Trophoblast cell (in vitro differentiated cells and primary cell): ENCODE results near the gene COL16A1.

Experiments used
- DNase-seq, 2 donors: peaks; one replicate each; pipeline ENCODE4 v3.0.0-alpha.2; 2016
- H2AFZ ChIP-seq: 2 replicates; pipeline ENCODE4 v1.6.1; 2013; ENCODE audit warnings: low read length, moderate library complexity, mild to moderate bottlenecking; ENCODE audit not compliant: insufficient read depth, poor library complexity
- H2AK5ac ChIP-seq: 2 replicates; pipeline ENCODE4 v1.6.1; 2013; ENCODE audit warnings: mild to moderate bottlenecking, low read length
- H2BK120ac ChIP-seq: 2 replicates; pipeline ENCODE4 v1.6.1; 2013; ENCODE audit warnings: low read length, mild to moderate bottlenecking, moderate library complexity; ENCODE audit not compliant: insufficient read depth, poor library complexity
- H2BK12ac ChIP-seq: 2 replicates; pipeline ENCODE4 v1.6.1; 2013; ENCODE audit warnings: mild to moderate bottlenecking, low read length, moderate library complexity
- H2BK5ac ChIP-seq: 2 replicates; pipeline ENCODE4 v1.6.1; 2013; ENCODE audit warnings: low read length, low read depth, moderate library complexity, mild to moderate bottlenecking; ENCODE audit not compliant: poor library complexity
- H3K14ac ChIP-seq: 2 replicates; pipeline ENCODE4 v1.6.1; 2013; ENCODE audit warnings: mild to moderate bottlenecking, low read length
- H3K18ac ChIP-seq: 2 replicates; pipeline ENCODE4 v1.6.1; 2013; ENCODE audit warnings: mild to moderate bottlenecking, low read length
- H3K23ac ChIP-seq: 2 replicates; pipeline ENCODE4 v1.6.1; 2013; ENCODE audit warnings: low read length
- H3K27ac ChIP-seq: 2 replicates; pipeline ENCODE4 v1.5.1; 2013; ENCODE audit warnings: low read depth, mild to moderate bottlenecking, inconsistent platforms, low read length, moderate library complexity
- H3K27me3 ChIP-seq: 2 replicates; pipeline ENCODE4 v1.6.1; 2013; ENCODE audit warnings: inconsistent platforms, mild to moderate bottlenecking, low read length, moderate library complexity; ENCODE audit not compliant: insufficient read depth
- H3K36me3 ChIP-seq, 2 experiments: 1 replicate in 1 of 2; 2 replicates in 1 of 2; pipeline ENCODE4 v1.6.1; 2013; ENCODE audit warnings: low read length in 2 of 2, mild to moderate bottlenecking in 2 of 2, moderate library complexity in 1 of 2; ENCODE audit not compliant: insufficient read depth in 2 of 2, control insufficient read depth in 1 of 2
- H3K4ac ChIP-seq: 2 replicates; pipeline ENCODE4 v1.6.1; 2013; ENCODE audit warnings: low read depth, mild to moderate bottlenecking, low read length, moderate library complexity
- H3K4me1 ChIP-seq, 2 experiments: 1 replicate in 1 of 2; 2 replicates in 1 of 2; pipeline ENCODE4 v1.6.1; 2013; ENCODE audit warnings: low read length in 2 of 2, mild to moderate bottlenecking in 2 of 2, moderate library complexity in 1 of 2; ENCODE audit not compliant: insufficient read depth in 2 of 2, control insufficient read depth in 1 of 2
- H3K4me2 ChIP-seq: 2 replicates; pipeline ENCODE4 v1.6.1; 2013; ENCODE audit warnings: inconsistent platforms, mild to moderate bottlenecking, low read length, moderate library complexity
- H3K4me3 ChIP-seq: 2 replicates; pipeline ENCODE4 v1.5.1; 2013; ENCODE audit warnings: mild to moderate bottlenecking, low read depth, low read length, inconsistent platforms
- H3K79me1 ChIP-seq: one replicate; pipeline ENCODE4 v1.6.1; 2013; ENCODE audit warnings: low read length
- H3K79me2 ChIP-seq: 2 replicates; pipeline ENCODE4 v1.6.1; 2013; ENCODE audit warnings: low read length, mild to moderate bottlenecking; ENCODE audit not compliant: control insufficient read depth, insufficient read depth, poor library complexity
- H3K9ac ChIP-seq: 2 replicates; pipeline ENCODE4 v1.6.1; 2013; ENCODE audit warnings: mild to moderate bottlenecking, low read length
- H3K9me3 ChIP-seq: 2 replicates; pipeline ENCODE4 v1.6.1; 2013; ENCODE audit warnings: low read depth, mild to moderate bottlenecking, control low read depth, inconsistent platforms, low read length; ENCODE audit not compliant: insufficient read depth
- H4K12ac ChIP-seq: 2 replicates; pipeline ENCODE4 v1.6.1; 2013; ENCODE audit warnings: low read depth, mild to moderate bottlenecking, low read length, moderate library complexity
- H4K8ac ChIP-seq: 2 replicates; pipeline ENCODE4 v1.6.1; 2013; ENCODE audit warnings: low read depth, mild to moderate bottlenecking, low read length, moderate library complexity
- H4K91ac ChIP-seq: one replicate; pipeline ENCODE4 v1.6.1; 2013; ENCODE audit warnings: low read depth, mild to moderate bottlenecking, low read length, moderate library complexity
- WGBS: extraction: QIAGEN DNeasy Blood & Tissue Kit; methylation state at CpG from one replicate; pipeline ENCODE4 v1.1.7; 2013; ENCODE audit warnings: missing lambda C conversion rate; ENCODE audit not compliant: insufficient read length, insufficient coverage; ENCODE audit errors: extremely low coverage; 5-methylcytosine and 5-hydroxymethylcytosine counted together

The COL16A1 gene

DNA sequence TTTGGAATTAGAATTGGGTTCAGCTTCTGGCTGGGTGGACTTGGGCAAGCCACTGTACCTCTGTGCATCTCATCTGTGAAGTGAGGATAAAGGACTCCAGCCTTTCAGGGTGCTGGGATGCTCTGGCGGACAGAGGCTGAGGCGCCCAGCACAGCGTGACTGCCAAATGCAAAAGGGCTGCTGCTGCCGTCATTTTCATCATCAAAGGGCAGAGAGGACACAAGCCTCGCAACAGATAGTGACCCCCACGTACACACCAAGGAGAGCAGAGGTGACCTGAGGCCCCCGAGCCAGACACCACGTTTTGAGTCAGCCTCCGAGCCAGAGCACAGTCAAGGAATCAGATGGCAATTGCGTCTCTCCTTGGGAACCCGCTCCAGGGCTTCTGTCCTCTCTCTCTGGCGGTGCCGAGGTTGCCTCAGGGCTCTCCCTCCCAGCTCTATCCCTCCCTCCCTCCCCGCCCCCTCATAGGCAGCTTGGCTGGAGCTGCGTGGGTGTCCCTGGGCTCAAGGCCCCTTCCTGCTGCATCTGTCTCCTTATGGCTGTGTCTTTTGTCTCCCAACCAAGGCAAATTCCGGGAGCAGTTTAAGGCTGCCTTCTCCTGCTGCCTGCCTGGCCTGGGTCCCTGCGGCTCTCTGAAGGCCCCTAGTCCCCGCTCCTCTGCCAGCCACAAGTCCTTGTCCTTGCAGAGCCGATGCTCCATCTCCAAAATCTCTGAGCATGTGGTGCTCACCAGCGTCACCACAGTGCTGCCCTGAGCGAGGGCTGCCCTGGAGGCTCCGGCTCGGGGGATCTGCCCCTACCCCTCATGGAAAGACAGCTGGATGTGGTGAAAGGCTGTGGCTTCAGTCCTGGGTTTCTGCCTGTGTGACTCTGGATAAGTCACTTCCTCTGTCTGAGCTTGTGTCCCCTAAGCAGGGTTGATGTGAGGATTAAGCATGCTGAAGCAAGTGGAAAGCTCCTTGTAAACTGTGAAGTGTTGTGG is 77.3 kb downstream of the COL16A1 start:
- peak overlapping the region; percentile 95 for H2BK12ac ChIP-seq
- H3K23ac ChIP-seq = no peak overlapping the region
- H3K4me2 ChIP-seq = peak overlapping the region; percentile 11
- H3K27me3 ChIP-seq = no peaks in the 10 kb centered on the region
- H2AK5ac ChIP-seq = peak overlapping the region; percentile 98
- H3K4ac ChIP-seq = peak overlapping the region; percentile 84
- H3K79me2 ChIP-seq = peaks cover 19% of the 10 kb centered on the region
- H4K12ac ChIP-seq = peak overlapping the region; percentile 54
- peak overlapping the region; percentile 96 for H2BK120ac ChIP-seq
- H2BK5ac ChIP-seq = peak overlapping the region; percentile 95
- H3K4me3 ChIP-seq = no peak overlapping the region
- H3K79me1 ChIP-seq = peaks cover 56% of the 10 kb centered on the region
- WGBS = no CpG with 5 or more reads among the region's 23 CpGs
- peak overlapping the region; percentile 91 for H3K18ac ChIP-seq
- H4K91ac ChIP-seq = peak overlapping the region; percentile 97
- no peak overlapping the region for H3K9ac ChIP-seq
- H3K36me3 ChIP-seq = peaks cover 21 to 24% of the 10 kb centered on the region in 2 experiments
- peaks cover 2% of the 10 kb centered on the region for H3K9me3 ChIP-seq
- H3K27ac ChIP-seq = peak overlapping the region; percentile 91
- peak overlapping the region; percentile 83 for H4K8ac ChIP-seq
- H2AFZ ChIP-seq = peak overlapping the region; percentile 17
- peaks cover 52 to 56% of the 10 kb centered on the region in 2 experiments for H3K4me1 ChIP-seq
- H3K14ac ChIP-seq = peak overlapping the region; percentile 91
- DNase-seq = peak; percentile 81 to 84

DNA sequence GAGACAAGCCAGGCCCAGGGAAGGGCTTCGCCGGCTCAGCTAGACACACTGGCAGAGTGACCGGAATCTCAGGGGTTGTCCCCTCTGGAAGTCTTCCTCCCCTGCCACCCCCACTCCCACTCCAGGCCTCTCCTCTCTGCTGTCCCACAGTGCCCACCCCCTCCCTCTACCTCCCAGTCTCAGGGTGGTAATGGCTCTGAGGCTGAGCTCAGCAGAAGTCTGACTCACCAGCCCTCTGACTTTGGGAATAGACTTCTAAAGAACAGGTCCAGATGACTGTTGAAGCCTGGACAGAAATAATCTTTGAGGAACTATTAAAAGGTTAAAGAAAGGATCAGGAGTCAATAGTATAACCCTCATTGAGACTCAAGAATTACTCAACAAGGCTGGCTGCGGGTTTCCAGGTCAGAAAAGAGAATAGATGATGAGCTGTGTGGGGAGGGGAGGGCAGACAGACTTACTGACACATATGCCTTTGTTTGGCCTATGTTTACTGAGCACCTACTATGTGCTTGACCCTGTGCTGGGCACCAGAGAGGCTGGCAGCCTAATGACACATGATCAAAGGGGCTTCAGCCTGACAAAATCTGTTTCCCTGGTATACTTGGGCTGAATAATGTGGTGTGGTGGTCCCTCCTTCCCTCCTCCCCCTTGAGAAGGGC is 78.1 kb downstream of the COL16A1 start:
- H3K4me2 ChIP-seq = peak overlapping the region; percentile 20
- H2BK12ac ChIP-seq = peak overlapping the region; percentile 94
- no peaks in the 10 kb centered on the region for H3K27me3 ChIP-seq
- peak overlapping the region; percentile 54 for H4K12ac ChIP-seq
- H2AK5ac ChIP-seq = peak overlapping the region; percentile 89
- peak overlapping the region; percentile 91 for H3K14ac ChIP-seq
- peaks cover 54% of the 10 kb centered on the region for H3K79me1 ChIP-seq
- peaks cover 4% of the 10 kb centered on the region for H3K9me3 ChIP-seq
- H4K8ac ChIP-seq = peak overlapping the region; percentile 83
- H3K18ac ChIP-seq = peak overlapping the region; percentile 91
- H2AFZ ChIP-seq = peak overlapping the region; percentile 17
- H3K4ac ChIP-seq = peak overlapping the region; percentile 84
- H3K4me3 ChIP-seq = no peak overlapping the region
- H3K36me3 ChIP-seq = peaks cover 16 to 21% of the 10 kb centered on the region in 2 experiments
- peak overlapping the region; percentile 91 for H3K27ac ChIP-seq
- H2BK5ac ChIP-seq = peak overlapping the region; percentile 95
- H4K91ac ChIP-seq = peak overlapping the region; percentile 96
- H3K4me1 ChIP-seq = peaks cover 50 to 53% of the 10 kb centered on the region in 2 experiments
- peaks cover 19% of the 10 kb centered on the region for H3K79me2 ChIP-seq
- H3K23ac ChIP-seq = no peak overlapping the region
- peak; percentile 35 to 60 for DNase-seq
- H3K9ac ChIP-seq = no peak overlapping the region
- peak overlapping the region; percentile 96 for H2BK120ac ChIP-seq
- no CpG with 5 or more reads among the region's 4 CpGs for WGBS

DNA sequence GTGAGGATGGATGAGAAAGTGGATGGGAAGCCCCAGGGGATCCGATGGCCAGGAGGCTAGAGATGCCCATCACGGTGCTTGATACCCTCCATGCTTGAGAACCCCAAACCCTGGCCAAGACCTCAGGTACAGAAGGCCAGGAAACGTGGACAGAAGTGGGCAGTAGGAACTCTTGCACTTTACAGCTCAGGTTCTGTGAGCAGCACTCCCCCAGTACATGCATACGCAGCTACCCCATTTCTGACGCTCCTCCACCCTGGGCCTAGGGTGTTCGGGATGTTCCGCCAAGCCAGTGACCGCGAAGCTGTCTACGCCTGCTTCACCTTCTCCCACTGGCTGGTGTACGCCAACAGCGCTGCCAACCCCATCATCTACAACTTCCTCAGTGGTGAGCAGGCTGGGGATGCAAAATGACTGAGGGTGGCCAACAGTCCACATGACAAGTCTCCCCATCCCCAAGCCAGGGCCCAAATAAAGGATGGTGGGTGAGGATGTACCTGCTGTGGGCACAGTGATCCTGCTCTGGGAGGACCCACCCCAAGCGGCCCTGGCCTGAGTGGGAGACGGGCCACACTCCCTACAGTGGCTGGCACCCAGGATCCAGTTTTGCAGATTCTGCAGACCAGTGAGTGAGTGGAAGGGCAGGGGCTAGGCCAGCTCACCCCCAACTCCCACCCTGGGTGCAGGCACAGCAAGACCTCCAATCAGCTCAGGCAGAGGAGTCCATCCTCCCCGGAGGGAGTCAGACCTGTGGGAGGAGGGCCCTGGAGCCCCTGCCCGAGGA is 78.9 kb downstream of the COL16A1 start:
- H2AFZ ChIP-seq = no peak overlapping the region
- H3K27ac ChIP-seq = peak overlapping the region; percentile 91
- H2AK5ac ChIP-seq = peak overlapping the region; percentile 29
- H3K79me2 ChIP-seq = peaks cover 19% of the 10 kb centered on the region
- no CpG with 5 or more reads among the region's 16 CpGs for WGBS
- no peak overlapping the region for H3K4ac ChIP-seq
- peaks cover 42 to 45% of the 10 kb centered on the region in 2 experiments for H3K4me1 ChIP-seq
- peaks cover 9 to 14% of the 10 kb centered on the region in 2 experiments for H3K36me3 ChIP-seq
- no peak overlapping the region for H3K23ac ChIP-seq
- no peak overlapping the region for H3K4me3 ChIP-seq
- peak overlapping the region; percentile 18 for H3K14ac ChIP-seq
- H4K12ac ChIP-seq = no peak overlapping the region
- peak overlapping the region; percentile 78 for H4K91ac ChIP-seq
- H3K79me1 ChIP-seq = peaks cover 49% of the 10 kb centered on the region
- peak overlapping the region; percentile 68 for H3K18ac ChIP-seq
- H3K9me3 ChIP-seq = peaks cover 5% of the 10 kb centered on the region
- peak overlapping the region; percentile 20 for H3K4me2 ChIP-seq
- H2BK5ac ChIP-seq = peak overlapping the region; percentile 41
- H2BK120ac ChIP-seq = peak overlapping the region; percentile 56
- H4K8ac ChIP-seq = peak overlapping the region; percentile 8
- H3K27me3 ChIP-seq = no peaks in the 10 kb centered on the region
- peak overlapping the region; percentile 16 for H2BK12ac ChIP-seq
- DNase-seq = no peak
- H3K9ac ChIP-seq = no peak overlapping the region

DNA sequence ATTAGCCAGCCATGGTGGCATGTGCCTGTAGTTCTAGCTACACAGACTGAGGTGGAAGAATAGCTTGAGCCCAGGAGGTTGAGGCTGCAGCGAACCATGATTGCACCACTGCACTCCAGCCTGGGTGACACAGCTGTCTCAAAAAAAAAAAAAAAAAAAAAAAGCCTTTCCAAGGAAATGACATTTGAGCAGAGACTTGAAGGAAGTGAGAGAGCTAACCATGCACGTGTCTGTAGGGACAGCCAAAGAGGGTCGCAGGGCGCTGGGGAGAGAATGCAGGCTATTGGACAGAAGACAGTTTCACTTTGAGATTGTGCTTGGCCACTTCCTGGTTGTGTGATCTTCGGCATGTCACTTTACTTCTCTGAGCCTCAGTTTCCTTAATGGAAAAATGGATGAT is 79.5 kb downstream of the COL16A1 start:
- Histone ChIP-seq H3K27me3 (no peaks in the 10 kb centered on the region), H3K4me1 (peaks cover 37 to 40% of the 10 kb centered on the region in 2 experiments), H3K23ac (no peak overlapping the region), H3K36me3 (peaks cover 7 to 12% of the 10 kb centered on the region in 2 experiments), H2AK5ac (no peak overlapping the region), H2BK12ac (no peak overlapping the region), H3K9ac (no peak overlapping the region), H3K4me2 (no peak overlapping the region), H4K91ac (peak overlapping the region; percentile 78), H2BK5ac (no peak overlapping the region), H3K14ac (no peak overlapping the region), H3K79me1 (peaks cover 46% of the 10 kb centered on the region), H3K9me3 (peaks cover 5% of the 10 kb centered on the region), H3K4me3 (no peak overlapping the region), H3K18ac (no peak overlapping the region), H3K27ac (no peak overlapping the region), H3K4ac (no peak overlapping the region), H2AFZ (no peak overlapping the region), H4K12ac (no peak overlapping the region), H3K79me2 (peaks cover 17% of the 10 kb centered on the region), H2BK120ac (peak overlapping the region; percentile 1), H4K8ac (no peak overlapping the region)
- no CpG with 5 or more reads among the region's 5 CpGs for WGBS
- no peak for DNase-seq
